ENCODE measurements around the gene CELA1. TPM values are rescaled to one million over a fixed set of nuclear protein-coding genes. Genes with fewer than 3 reads are reported as not detected.

CELA1 gene
- total and polyA plus RNA-seq, 10 of the 15 experiments (the other 5 are each of a cell fraction or from before 2014, with no cell fraction given), result not detected

DNA sequence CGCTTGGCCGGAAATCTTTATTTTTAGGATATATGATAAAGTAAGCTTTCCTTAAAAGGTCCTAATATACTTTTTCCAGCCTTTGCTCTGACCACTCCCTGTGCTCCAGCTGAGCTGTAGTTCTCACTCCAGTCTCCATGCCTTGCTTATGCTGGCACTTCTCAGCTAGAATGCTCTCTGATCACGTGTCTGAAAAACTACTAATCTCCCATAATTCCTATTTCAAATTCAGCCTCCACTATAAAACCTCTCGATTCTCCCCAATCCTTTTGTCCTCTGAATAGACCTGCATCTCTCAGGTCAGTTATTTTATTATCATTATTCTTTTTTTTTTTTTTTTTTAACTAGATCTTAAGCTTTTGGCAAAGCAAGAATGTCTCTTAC is 26.2 kb downstream of the CELA1 start:
- in situ Hi-C loops (cut with MboI) (no loop called here), intact Hi-C loops (cut with micrococcal nuclease; ENCODE audit: unreplicated experiment) (loop anchor here (10.0 kb wide), 1 partner anchor 556 kb away; the partner anchor contains the start of gene ATF1)
- H4K20me1 ChIP-seq (ENCODE audit: control insufficient read depth, insufficient read depth), result no peaks in the 10 kb centered on the region
- H2AFZ ChIP-seq (ENCODE audit: control insufficient read depth, low read depth, low read length), result no peak overlapping the region
- ChIA-PET CTCF (interaction anchor here (0.6 to 4.1 kb wide), 7 partner anchors 12 to 502 kb away, joined by 3 to 54 read pairs (median 4); partner anchors contain the start of gene SMAGP), RAD21 (ENCODE audit: unreplicated experiment) (interaction anchor here (0.8 to 3.1 kb wide), 3 partner anchors 12 to 21 kb away, joined by 3 to 22 read pairs (median 3); no protein-coding TSS in a partner anchor), SMC1A (ENCODE audit: uncharacterized antibody, unreplicated experiment) (interaction anchor here (1.0 to 7.3 kb wide), 7 partner anchors 12 to 67 kb away, joined by 3 to 58 read pairs (median 6); no protein-coding TSS in a partner anchor), POLR2A (interaction anchor here (0.6 to 1.2 kb wide), 5 partner anchors 9 to 753 kb away, joined by 3 to 7 read pairs (median 6); no protein-coding TSS in a partner anchor)
- H3K4me3 ChIP-seq, result no peak overlapping the region
- H3K9me3 ChIP-seq (replicated peaks; ENCODE audit: control insufficient read depth, insufficient read depth, low read length), result no peaks in the 10 kb centered on the region
- no peak overlapping the region for H3K9ac ChIP-seq (ENCODE audit: control insufficient read depth, insufficient read depth, low read length)
- no peaks in the 10 kb centered on the region for H3K36me3 ChIP-seq (ENCODE audit: control insufficient read depth in 2 of 2, insufficient read depth in 2 of 2, low read length in 1 of 2)
- no peak for FAIRE-seq
- 94% methylated on average over 4 of the region's 4 CpGs for WGBS (ENCODE audit: insufficient coverage, insufficient replicate concordance, low lambda C conversion rate, missing lambda C conversion rate)
- no peak for DNase-seq (ENCODE audit: low read depth, low spot score)
- peak overlapping the region; percentile 43 for H3K4me2 ChIP-seq (ENCODE audit: control insufficient read depth, insufficient read depth)
- no TSS peak for BruUV-seq (replicated peaks)
- peak overlapping the region; percentile 68 for H3K27ac ChIP-seq (ENCODE audit: control insufficient read depth, insufficient read depth)
- peaks cover 42% of the 10 kb centered on the region for H3K4me1 ChIP-seq (ENCODE audit: control insufficient read depth, insufficient read depth, low read length)
- no peaks in the 10 kb centered on the region for H3K27me3 ChIP-seq (replicated peaks in 1 of 2; ENCODE audit: control insufficient read depth in 2 of 2, insufficient read depth in 2 of 2, low read length in 1 of 2)
- no peak for ATAC-seq
- H3K79me2 ChIP-seq (ENCODE audit: control insufficient read depth, insufficient read depth, low read length), result peaks cover 31% of the 10 kb centered on the region
- no peak for TF ChIP-seq BCL3 (IDR thresholded peaks at IDR 0.05; ENCODE audit: borderline replicate concordance, insufficient read depth, low read depth, low read length, poor library complexity, severe bottlenecking)
- TF ChIP-seq SP1 (IDR thresholded peaks at IDR 0.05; ENCODE audit: low read depth, low read length), result no peak
- TF ChIP-seq ZNF687 (IDR thresholded peaks at IDR 0.05), result no peak
- TF ChIP-seq MTA3 (IDR thresholded peaks at IDR 0.05; ENCODE audit: borderline replicate concordance, low read length), result no peak
- no peak for TF ChIP-seq BRCA1 (IDR thresholded peaks at IDR 0.05; ENCODE audit: low read depth, low read length)
- no peak for TF ChIP-seq YBX1 (IDR thresholded peaks at IDR 0.05)
- TF ChIP-seq FOS (IDR thresholded peaks at IDR 0.05; ENCODE audit: borderline replicate concordance, extremely low read depth, insufficient read length), result no peak
- TF ChIP-seq RAD51 (IDR thresholded peaks at IDR 0.05), result no peak
- TF ChIP-seq, protein P1, sequence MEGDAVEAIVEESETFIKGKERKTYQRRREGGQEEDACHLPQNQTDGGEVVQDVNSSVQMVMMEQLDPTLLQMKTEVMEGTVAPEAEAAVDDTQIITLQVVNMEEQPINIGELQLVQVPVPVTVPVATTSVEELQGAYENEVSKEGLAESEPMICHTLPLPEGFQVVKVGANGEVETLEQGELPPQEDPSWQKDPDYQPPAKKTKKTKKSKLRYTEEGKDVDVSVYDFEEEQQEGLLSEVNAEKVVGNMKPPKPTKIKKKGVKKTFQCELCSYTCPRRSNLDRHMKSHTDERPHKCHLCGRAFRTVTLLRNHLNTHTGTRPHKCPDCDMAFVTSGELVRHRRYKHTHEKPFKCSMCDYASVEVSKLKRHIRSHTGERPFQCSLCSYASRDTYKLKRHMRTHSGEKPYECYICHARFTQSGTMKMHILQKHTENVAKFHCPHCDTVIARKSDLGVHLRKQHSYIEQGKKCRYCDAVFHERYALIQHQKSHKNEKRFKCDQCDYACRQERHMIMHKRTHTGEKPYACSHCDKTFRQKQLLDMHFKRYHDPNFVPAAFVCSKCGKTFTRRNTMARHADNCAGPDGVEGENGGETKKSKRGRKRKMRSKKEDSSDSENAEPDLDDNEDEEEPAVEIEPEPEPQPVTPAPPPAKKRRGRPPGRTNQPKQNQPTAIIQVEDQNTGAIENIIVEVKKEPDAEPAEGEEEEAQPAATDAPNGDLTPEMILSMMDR (IDR thresholded peaks at IDR 0.05 in 2 of 3, conservative IDR thresholded peaks at IDR 0.05 in 1 of 3; ENCODE audit: control insufficient read depth in 2 of 3, extremely low read depth in 1 of 3, insufficient read depth in 1 of 3, low read depth in 3 of 3, low read length in 3 of 3), result no peak
- TF ChIP-seq SIX5 (IDR thresholded peaks at IDR 0.05; ENCODE audit: low read depth, low read length, severe bottlenecking), result no peak
- no peak for TF ChIP-seq SPI1 (IDR thresholded peaks at IDR 0.05; ENCODE audit: borderline replicate concordance, insufficient read depth, low read depth, low read length)
